Common myeloid progenitor, CD34-positive (primary cell): ENCODE results near the gene CKAP5.

Experiments used
- CTCF ChIA-PET: fragments of 350-600 bp; sonication (Branson Sonifier 250); formaldehyde crosslinking; loops from one replicate; lab custom pipeline; 2021; ENCODE audit warnings: antibody characterized with exemption; lab: Charles Lee
- POLR2A ChIA-PET: fragments of 350-600 bp; sonication (Branson Sonifier 250); formaldehyde crosslinking; loops from one replicate; lab custom pipeline; 2021; ENCODE audit warnings: antibody characterized with exemption; lab: Charles Lee
- DNase-seq, 3 donors: peaks; one replicate each; pipeline versions ENCODE4 v3.0.0 to v3.0.0-alpha.2; 2013
- H3K27ac ChIP-seq, 2 experiments: 1 replicate in 1 of 2; 2 replicates in 1 of 2; pipeline ENCODE4 v1.7.0; 2013; ENCODE audit warnings: inconsistent platforms in 2 of 2, low read length in 2 of 2, mild to moderate bottlenecking in 2 of 2, low read depth in 1 of 2, moderate library complexity in 1 of 2; ENCODE audit not compliant: severe bottlenecking in 2 of 2, insufficient read depth in 1 of 2, poor library complexity in 1 of 2
- H3K27me3 ChIP-seq, 5 experiments: replicated peaks in 2 of 5; 1 replicate in 3 of 5; 2 replicates in 2 of 5; pipeline versions ENCODE4 v1.6.1 to v1.7.0; 2013; ENCODE audit warnings: low read length in 4 of 5, mild to moderate bottlenecking in 2 of 5, moderate library complexity in 2 of 5, inconsistent platforms in 1 of 5; ENCODE audit not compliant: insufficient read depth in 5 of 5, control insufficient read depth in 4 of 5
- H3K36me3 ChIP-seq, 4 experiments: 1 replicate in 2 of 4; 2 replicates in 2 of 4; pipeline versions ENCODE4 v1.6.1 to v1.7.0; 2013; ENCODE audit warnings: low read length in 3 of 4, control low read depth in 1 of 4, mild to moderate bottlenecking in 1 of 4; ENCODE audit not compliant: control insufficient read depth in 4 of 4, insufficient read depth in 4 of 4
- H3K4me1 ChIP-seq, 4 experiments: 1 replicate in 3 of 4; 2 replicates in 1 of 4; pipeline versions ENCODE4 v1.6.1 to v1.7.1; 2013; ENCODE audit warnings: low read length in 3 of 4, mild to moderate bottlenecking in 3 of 4, control low read depth in 1 of 4, inconsistent platforms in 1 of 4, moderate library complexity in 1 of 4; ENCODE audit not compliant: control insufficient read depth in 4 of 4, insufficient read depth in 4 of 4; ENCODE audit errors: control extremely low read depth in 1 of 4
- H3K4me3 ChIP-seq, 7 experiments: 1 replicate in 4 of 7; 2 replicates in 3 of 7; pipeline versions ENCODE4 v1.5.1 to v1.7.0; 2013; ENCODE audit warnings: mild to moderate bottlenecking in 7 of 7, low read length in 6 of 7, moderate library complexity in 6 of 7, inconsistent platforms in 2 of 7, low read depth in 2 of 7, control low read depth in 1 of 7; ENCODE audit not compliant: insufficient read depth in 4 of 7, control insufficient read depth in 1 of 7; ENCODE audit errors: extremely low read depth in 1 of 7
- H3K9me3 ChIP-seq, 5 experiments: 1 replicate in 4 of 5; 2 replicates in 1 of 5; pipeline versions ENCODE4 v1.6.1 to v1.7.1; 2013; ENCODE audit warnings: low read length in 4 of 5, mild to moderate bottlenecking in 2 of 5, inconsistent platforms in 1 of 5, low read depth in 1 of 5, moderate library complexity in 1 of 5; ENCODE audit not compliant: control insufficient read depth in 4 of 5, insufficient read depth in 2 of 5; ENCODE audit errors: control extremely low read depth in 1 of 5
- WGBS: methylation state at CpG from one replicate; pipeline ENCODE4 v1.1.5; 2013; ENCODE audit not compliant: insufficient coverage; 5-methylcytosine and 5-hydroxymethylcytosine counted together

The CKAP5 gene

GRCh38 chr11:46695345-46696211, 150.5 kb downstream of the CKAP5 start:
- Histone ChIP-seq H3K27me3 (no peaks in the 10 kb centered on the region), H3K9me3 (no peaks in the 10 kb centered on the region), H3K4me3 (no peak overlapping the region), H3K4me1 (peaks cover 0 to 16% (median 12%) of the 10 kb centered on the region in 4 experiments), H3K36me3 (peaks cover 7 to 54% (median 42%) of the 10 kb centered on the region in 4 experiments), H3K27ac (no peak overlapping the region)
- 94% methylated on average over 9 of the region's 12 CpGs for whole genome bisulfite sequencing
- POLR2A ChIA-PET: no interaction called here
- no peak for DNase-seq
- CTCF ChIA-PET: interaction anchor here (0.7 to 3.2 kb wide), 3 partner anchors 23 to 26 kb away, joined by 3 to 13 read pairs (median 4); no protein-coding TSS in a partner anchor

- Histone ChIP-seq H3K4me1 (peaks cover 0 to 15% (median 11%) of the 10 kb centered on the region in 4 experiments), H3K27me3 (no peaks in the 10 kb centered on the region), H3K36me3 (peaks cover 7 to 60% (median 43%) of the 10 kb centered on the region in 4 experiments), H3K4me3 (no peak overlapping the region), H3K27ac (no peak overlapping the region), H3K9me3 (no peaks in the 10 kb centered on the region)
- 100% methylated on average over 3 of the region's 7 CpGs for WGBS
- ChIA-PET CTCF (interaction anchor here (1.0 to 3.2 kb wide), 2 partner anchors 21 to 24 kb away, joined by 3 to 13 read pairs; no protein-coding TSS in a partner anchor), POLR2A (no interaction called here)
- DNase-seq: no peak
These were observed 151.5 kb downstream of the CKAP5 start for GRCh38 chr11:46694607-46695006.

- CTCF ChIA-PET: interaction anchor here (1.0 to 3.2 kb wide), 2 partner anchors 20 to 23 kb away, joined by 3 to 13 read pairs; no protein-coding TSS in a partner anchor
- H3K9me3 ChIP-seq: no peaks in the 10 kb centered on the region
- H3K36me3 ChIP-seq: peaks cover 7 to 63% (median 45%) of the 10 kb centered on the region in 4 experiments
- H3K4me3 ChIP-seq: no peak overlapping the region
- POLR2A ChIA-PET: no interaction called here
- H3K27me3 ChIP-seq: no peaks in the 10 kb centered on the region
- WGBS: 97% methylated on average over 3 of the region's 6 CpGs
- no peak for DNase-seq
- H3K27ac ChIP-seq: no peak overlapping the region
- H3K4me1 ChIP-seq: peaks cover 0 to 9% (median 8%) of the 10 kb centered on the region in 4 experiments
These were observed 152.0 kb downstream of the CKAP5 start for GRCh38 chr11:46694072-46694471.

GRCh38 chr11:46693597-46694012, 152.5 kb downstream of the CKAP5 start:
- ChIA-PET POLR2A (no interaction called here), CTCF (interaction anchor here (1.0 kb wide), 1 partner anchor 20 kb away, joined by 3 read pairs; no protein-coding TSS in a partner anchor)
- no peak overlapping the region for H3K4me3 ChIP-seq
- peaks cover 0 to 7% (median 4%) of the 10 kb centered on the region in 4 experiments for H3K4me1 ChIP-seq
- H3K36me3 ChIP-seq: peaks cover 7 to 64% (median 49%) of the 10 kb centered on the region in 4 experiments
- H3K27ac ChIP-seq: no peak overlapping the region
- no peak for DNase-seq
- H3K9me3 ChIP-seq: no peaks in the 10 kb centered on the region
- no peaks in the 10 kb centered on the region for H3K27me3 ChIP-seq
- WGBS: 100% methylated on average over 2 of the region's 2 CpGs
